Colonic mucosa (tissue), 4 donors: ENCODE data around the gene NRG3. TPM values are rescaled to one million over a fixed set of nuclear protein-coding genes. Genes with fewer than 3 reads are reported as not detected.

ENCODE experiments used
- DNase-seq: peaks from one replicate; pipeline ENCODE4 v3.0.0-alpha.2; 2020
- H3K27ac ChIP-seq: fragments of 200-600 bp; one replicate; pipeline ENCODE4 v1.8.0; 2021
- H3K27me3 ChIP-seq: fragments of 200-600 bp; one replicate; pipeline ENCODE4 v1.8.0; 2021
- H3K36me3 ChIP-seq: fragments of 200-600 bp; one replicate; pipeline ENCODE4 v1.8.0; 2021
- H3K4me1 ChIP-seq: fragments of 200-600 bp; one replicate; pipeline ENCODE4 v1.8.0; 2021; ENCODE audit warnings: mild to moderate bottlenecking
- H3K4me3 ChIP-seq: fragments of 200-600 bp; one replicate; pipeline ENCODE4 v1.8.0; 2021
- H3K9ac ChIP-seq, 2 donors: one replicate each; pipeline ENCODE4 v1.7.0; 2013; ENCODE audit warnings: control low read depth in 2 of 2, low read depth in 2 of 2, low read length in 2 of 2
- H3K9me3 ChIP-seq: fragments of 200-600 bp; one replicate; pipeline ENCODE4 v1.8.0; 2021
- intact Hi-C: fragments of 100-400 bp; cut with DNase I; formaldehyde crosslinking; loops from one replicate; pipeline ENCODE4 v1.14.1; 2022
- total RNA-seq, 2 donors: library from RNA; stranded (reverse); fragmentation: NEBNext Ultra II Directional in 1 of 2; extraction: Animal tissue kit (Norgen Biotek cat#: 25700) in 1 of 2; gene quantifications; one replicate each; pipeline ENCODE4 v1.2.1, GENCODE V29; 2021
- TF ChIP-seq, protein P1 (sequence below): fragments of 200-600 bp; IDR thresholded peaks from one replicate; pipeline ENCODE4 v1.8.0; 2022; ENCODE audit warnings: antibody characterized with exemption, mild to moderate bottlenecking
- donor health status: healthy.
- donor health status: DM: no; HTN: no; CAD: no.
- donor health status: DM: no; HTN: no; CAD: no.

NRG3 gene
- total RNA-seq, 2 donors from 2014 or later, result 0.24 TPM; not detected in 1

DNA sequence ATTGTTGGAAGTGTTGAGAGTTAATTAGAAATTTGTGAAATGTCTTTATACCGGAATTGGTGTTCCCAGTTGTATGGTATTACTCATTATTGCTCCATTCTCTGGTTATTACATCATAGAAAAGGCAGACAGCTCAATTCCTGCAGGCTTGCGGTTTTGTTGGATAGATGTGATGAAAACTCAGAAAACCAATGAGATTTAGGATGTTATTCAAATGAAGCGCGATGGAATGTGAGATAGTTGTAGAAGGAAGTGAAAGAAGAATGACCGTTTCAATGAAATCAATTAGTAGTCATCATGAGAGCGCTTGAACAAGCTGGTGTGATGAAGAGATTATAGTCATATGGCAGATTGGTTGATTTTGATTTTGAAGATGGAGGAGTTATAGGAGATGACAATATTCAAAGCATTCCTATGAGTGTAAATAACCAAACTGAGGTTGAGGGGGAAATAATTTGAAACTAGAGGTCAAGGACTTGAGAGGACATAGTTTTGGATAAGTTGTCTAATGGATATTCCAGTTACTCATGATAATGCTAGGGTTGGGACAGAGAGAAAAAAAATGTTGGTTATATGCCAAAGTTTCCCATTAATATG lies 991.5 kb downstream of the NRG3 start:
- no peaks in the 10 kb centered on the region for H3K9me3 ChIP-seq

DNA sequence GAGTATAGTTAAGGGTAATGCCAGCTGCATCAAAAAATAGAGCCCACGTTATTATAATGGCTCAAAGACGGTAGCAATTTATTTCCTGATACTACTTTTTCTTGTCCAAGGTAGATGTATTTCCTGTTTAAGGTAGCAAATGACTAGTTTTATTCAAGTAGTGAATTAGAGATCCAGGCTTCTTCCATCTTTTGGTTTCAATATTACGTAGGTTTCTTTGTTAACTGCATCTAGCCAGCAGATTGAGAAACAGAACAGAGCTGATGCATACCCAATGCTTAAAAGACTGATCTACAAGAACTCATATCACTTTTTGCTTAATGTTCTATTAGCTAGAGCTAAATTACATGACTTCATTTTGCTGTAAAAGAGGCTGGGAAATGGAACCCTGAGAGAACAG lies 992.1 kb downstream of the NRG3 start:
- H3K9me3 ChIP-seq, result no peaks in the 10 kb centered on the region
- intact Hi-C loops, result no loop called here
- no peak for DNase-seq
- TF ChIP-seq, protein P1, sequence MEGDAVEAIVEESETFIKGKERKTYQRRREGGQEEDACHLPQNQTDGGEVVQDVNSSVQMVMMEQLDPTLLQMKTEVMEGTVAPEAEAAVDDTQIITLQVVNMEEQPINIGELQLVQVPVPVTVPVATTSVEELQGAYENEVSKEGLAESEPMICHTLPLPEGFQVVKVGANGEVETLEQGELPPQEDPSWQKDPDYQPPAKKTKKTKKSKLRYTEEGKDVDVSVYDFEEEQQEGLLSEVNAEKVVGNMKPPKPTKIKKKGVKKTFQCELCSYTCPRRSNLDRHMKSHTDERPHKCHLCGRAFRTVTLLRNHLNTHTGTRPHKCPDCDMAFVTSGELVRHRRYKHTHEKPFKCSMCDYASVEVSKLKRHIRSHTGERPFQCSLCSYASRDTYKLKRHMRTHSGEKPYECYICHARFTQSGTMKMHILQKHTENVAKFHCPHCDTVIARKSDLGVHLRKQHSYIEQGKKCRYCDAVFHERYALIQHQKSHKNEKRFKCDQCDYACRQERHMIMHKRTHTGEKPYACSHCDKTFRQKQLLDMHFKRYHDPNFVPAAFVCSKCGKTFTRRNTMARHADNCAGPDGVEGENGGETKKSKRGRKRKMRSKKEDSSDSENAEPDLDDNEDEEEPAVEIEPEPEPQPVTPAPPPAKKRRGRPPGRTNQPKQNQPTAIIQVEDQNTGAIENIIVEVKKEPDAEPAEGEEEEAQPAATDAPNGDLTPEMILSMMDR, result no peak
- H3K36me3 ChIP-seq, result no peaks in the 10 kb centered on the region
- H3K27me3 ChIP-seq, result no peaks in the 10 kb centered on the region
- no peak overlapping the region for H3K27ac ChIP-seq
- H3K4me1 ChIP-seq, result no peaks in the 10 kb centered on the region
- H3K9ac ChIP-seq, result no peak overlapping the region
- no peak overlapping the region for H3K4me3 ChIP-seq

More for the DNA sequence above, 991.5 kb downstream of the NRG3 start:
- Histone ChIP-seq H3K36me3 (no peaks in the 10 kb centered on the region), H3K4me3 (no peak overlapping the region), H3K4me1 (no peaks in the 10 kb centered on the region), H3K27me3 (no peaks in the 10 kb centered on the region), H3K27ac (no peak overlapping the region), H3K9ac (no peak overlapping the region)
- TF ChIP-seq, protein P1, result no peak
- no peak for DNase-seq
- intact Hi-C loops, result no loop called here

GRCh38 chr10:82874671-82875070 lies 999.7 kb downstream of the NRG3 start:
- intact Hi-C loops, result no loop called here
- TF ChIP-seq, protein P1, result no peak
- no peak overlapping the region for H3K4me3 ChIP-seq
- no peak for DNase-seq
- H3K36me3 ChIP-seq, result no peaks in the 10 kb centered on the region
- H3K9ac ChIP-seq, result no peak overlapping the region
- no peaks in the 10 kb centered on the region for H3K4me1 ChIP-seq
- no peak overlapping the region for H3K27ac ChIP-seq
- H3K9me3 ChIP-seq, result no peaks in the 10 kb centered on the region
- no peaks in the 10 kb centered on the region for H3K27me3 ChIP-seq

GRCh38 chr10:82880776-82881290 lies 1005.8 kb downstream of the NRG3 start:
- H3K27me3 ChIP-seq, result no peaks in the 10 kb centered on the region
- no peaks in the 10 kb centered on the region for H3K4me1 ChIP-seq
- H3K9ac ChIP-seq, result no peak overlapping the region
- no peak overlapping the region for H3K4me3 ChIP-seq
- TF ChIP-seq, protein P1, result no peak
- H3K9me3 ChIP-seq, result no peaks in the 10 kb centered on the region
- intact Hi-C loops, result no loop called here
- no peak for DNase-seq
- H3K27ac ChIP-seq, result no peak overlapping the region
- H3K36me3 ChIP-seq, result no peaks in the 10 kb centered on the region

DNA sequence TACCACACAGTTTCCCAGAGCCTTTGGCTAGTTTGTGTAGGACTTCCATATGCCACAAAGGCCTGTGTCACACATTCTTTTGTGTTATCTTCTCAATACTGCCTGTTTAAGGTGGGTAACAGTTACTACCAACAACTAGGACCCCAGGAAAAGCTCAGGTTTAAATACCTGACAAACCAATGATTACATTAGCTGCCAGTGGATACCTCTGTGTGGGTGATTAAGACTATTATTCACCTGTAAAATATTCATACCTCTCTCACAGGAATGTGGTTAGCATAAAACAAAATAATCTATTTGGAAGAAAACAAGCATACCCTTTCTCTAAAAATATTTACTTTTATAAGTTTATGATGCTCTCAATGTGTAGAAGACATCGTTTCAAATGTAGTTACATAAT lies 1007.7 kb downstream of the NRG3 start:
- Histone ChIP-seq H3K27ac (no peak overlapping the region), H3K36me3 (no peaks in the 10 kb centered on the region), H3K9me3 (no peaks in the 10 kb centered on the region), H3K4me1 (no peaks in the 10 kb centered on the region), H3K4me3 (no peak overlapping the region), H3K9ac (no peak overlapping the region), H3K27me3 (no peaks in the 10 kb centered on the region)
- intact Hi-C loops, result no loop called here
- TF ChIP-seq, protein P1, result no peak
- DNase-seq, result no peak
